Hepatocyte (in vitro differentiated cells): ENCODE results near the gene KIF6. TPM values are rescaled to one million over a fixed set of nuclear protein-coding genes. Genes with fewer than 3 reads are reported as not detected.
A peak's percentile ranks its signal among the peaks of the same experiment; 100 is the strongest.

Experiments
- DNase-seq: peaks from one replicate; pipeline ENCODE4 v3.0.0-alpha.2; 2016; ENCODE audit warnings: low spot score
- H2AFZ ChIP-seq: fragments of 200-600 bp; sonication (generic); 2 replicates; pipeline ENCODE4 v1.6.0; 2016; ENCODE audit warnings: antibody characterized with exemption, mild to moderate bottlenecking
- H3K27ac ChIP-seq: fragments of 200-600 bp; sonication (generic); 2 replicates; pipeline ENCODE4 v1.5.1; 2016; ENCODE audit warnings: mild to moderate bottlenecking
- H3K27me3 ChIP-seq: fragments of 200-600 bp; sonication (generic); 2 replicates; pipeline ENCODE4 v1.6.1; 2016
- H3K36me3 ChIP-seq: fragments of 200-600 bp; sonication (generic); replicated peaks from 2 replicates; pipeline ENCODE4 v1.5.1; 2016; ENCODE audit warnings: low read depth; ENCODE audit not compliant: insufficient read depth
- H3K4me1 ChIP-seq: fragments of 200-600 bp; sonication (generic); 2 replicates; pipeline ENCODE4 v1.5.1; 2016; ENCODE audit warnings: mild to moderate bottlenecking, moderate library complexity; ENCODE audit not compliant: insufficient read depth
- H3K4me2 ChIP-seq: fragments of 200-600 bp; sonication (generic); 2 replicates; pipeline ENCODE4 v1.6.0; 2016
- H3K4me3 ChIP-seq: fragments of 200-600 bp; sonication (generic); 2 replicates; pipeline ENCODE4 v1.5.1; 2016; ENCODE audit warnings: mild to moderate bottlenecking
- H3K79me2 ChIP-seq: fragments of 200-600 bp; sonication (generic); 2 replicates; pipeline ENCODE4 v1.6.0; 2017; ENCODE audit warnings: mild to moderate bottlenecking
- H3K9me2 ChIP-seq: fragments of 200-600 bp; sonication (generic); replicated peaks from 2 replicates; pipeline ENCODE4 v1.6.0; 2017; ENCODE audit warnings: mild to moderate bottlenecking; ENCODE audit not compliant: insufficient read depth
- H3K9me3 ChIP-seq: fragments of 200-600 bp; sonication (generic); 2 replicates; pipeline ENCODE4 v1.5.1; 2016; ENCODE audit warnings: low read depth, mild to moderate bottlenecking
- H4K20me1 ChIP-seq: fragments of 200-600 bp; sonication (generic); 2 replicates; pipeline ENCODE4 v1.6.0; 2016; ENCODE audit warnings: mild to moderate bottlenecking; ENCODE audit not compliant: insufficient read depth, poor library complexity, severe bottlenecking
- CTCF ChIP-seq: fragments of 200-600 bp; sonication (generic); IDR thresholded peaks from 2 replicates; pipeline ENCODE4 v1.5.1; 2016; ENCODE audit warnings: antibody characterized with exemption, mild to moderate bottlenecking; ENCODE audit not compliant: poor library complexity
- EZH2 ChIP-seq: fragments of 200-600 bp; sonication (generic); IDR thresholded peaks from 2 replicates; pipeline ENCODE4 v1.6.1; 2016; ENCODE audit warnings: antibody characterized with exemption, mild to moderate bottlenecking, borderline replicate concordance
- EZH2phosphoT487 ChIP-seq: fragments of 200-600 bp; sonication (generic); IDR thresholded peaks from one replicate; pipeline ENCODE4 v1.6.1; 2018; ENCODE audit warnings: antibody characterized with exemption, mild to moderate bottlenecking, low read depth, moderate library complexity; ENCODE audit not compliant: unreplicated experiment, severe bottlenecking
- WGBS: methylation state at CpG from one replicate; pipeline ENCODE4 v1.1.6; 2016; ENCODE audit warnings: low lambda C conversion rate; ENCODE audit errors: missing lambda C conversion rate; 5-methylcytosine and 5-hydroxymethylcytosine counted together
- polyA plus RNA-seq: library from polyadenylated mRNA; unstranded; fragments of >200 nt; fragmentation: Nextera tagmentation; extraction: Ambion mirVana; gene quantifications from 2 replicates; pipeline ENCODE4 v1.2.1, GENCODE V29; 2016
- total RNA-seq: library from RNA; depleted of rRNA; stranded (reverse); fragments of >200 nt; gene quantifications from 2 replicates; pipeline ENCODE4 v1.2.3, GENCODE V29; 2014

KIF6 gene
- total and polyA plus RNA-seq, 2 experiments from 2014 or later, result 0.87 to 2.3 TPM

GRCh38 chr6:39307462-39307861 is 417.7 kb downstream of the KIF6 start:
- Histone ChIP-seq H2AFZ (no peak overlapping the region), H3K79me2 (no peaks in the 10 kb centered on the region), H3K4me3 (no peak overlapping the region), H3K27me3 (peaks cover 20% of the 10 kb centered on the region), H3K4me1 (no peaks in the 10 kb centered on the region), H4K20me1 (no peaks in the 10 kb centered on the region), H3K9me3 (no peaks in the 10 kb centered on the region), H3K9me2 (no peaks in the 10 kb centered on the region), H3K27ac (no peak overlapping the region), H3K36me3 (no peaks in the 10 kb centered on the region), H3K4me2 (no peak overlapping the region)
- TF ChIP-seq CTCF (no peak), EZH2 (no peak), EZH2phosphoT487 (no peak)
- WGBS, result 84% methylated on average over 3 of the region's 3 CpGs
- DNase-seq, result no peak

DNA sequence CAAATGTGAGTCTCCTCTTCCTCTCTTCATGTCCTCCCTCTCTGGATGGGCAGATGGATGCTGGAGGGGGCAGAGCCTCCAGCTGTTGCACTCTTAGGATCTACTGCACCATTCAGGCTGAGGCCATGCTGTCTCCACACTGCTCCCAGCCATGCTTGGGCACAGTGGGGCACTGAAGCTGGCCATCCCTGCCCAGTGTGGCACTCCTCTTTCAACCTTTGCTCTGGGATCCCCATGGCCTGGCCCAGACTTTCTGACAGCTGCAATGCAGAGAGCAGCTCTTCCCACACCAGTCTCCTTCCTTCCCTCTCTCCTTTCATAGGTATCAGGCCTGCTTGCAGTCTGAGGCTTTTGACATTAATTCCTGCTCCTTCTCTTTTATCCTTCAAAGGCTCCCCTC is 420.3 kb downstream of the KIF6 start:
- no peaks in the 10 kb centered on the region for H3K9me3 ChIP-seq
- H3K4me1 ChIP-seq, result no peaks in the 10 kb centered on the region
- H3K27me3 ChIP-seq, result no peaks in the 10 kb centered on the region
- no peak for DNase-seq
- H3K79me2 ChIP-seq, result no peaks in the 10 kb centered on the region
- H3K9me2 ChIP-seq, result no peaks in the 10 kb centered on the region
- H3K36me3 ChIP-seq, result no peaks in the 10 kb centered on the region
- TF ChIP-seq CTCF (no peak), EZH2phosphoT487 (no peak), EZH2 (no peak)
- H3K4me3 ChIP-seq, result no peak overlapping the region
- H2AFZ ChIP-seq, result no peak overlapping the region
- no peaks in the 10 kb centered on the region for H4K20me1 ChIP-seq
- H3K4me2 ChIP-seq, result no peak overlapping the region
- no peak overlapping the region for H3K27ac ChIP-seq

- 91% methylated on average over 30 of the region's 30 CpGs for WGBS
- Histone ChIP-seq H4K20me1 (no peaks in the 10 kb centered on the region), H2AFZ (no peak overlapping the region), H3K27ac (no peak overlapping the region), H3K79me2 (no peaks in the 10 kb centered on the region), H3K36me3 (no peaks in the 10 kb centered on the region), H3K27me3 (no peaks in the 10 kb centered on the region), H3K9me2 (no peaks in the 10 kb centered on the region), H3K4me2 (no peak overlapping the region), H3K4me3 (no peak overlapping the region), H3K4me1 (no peaks in the 10 kb centered on the region), H3K9me3 (no peaks in the 10 kb centered on the region)
- TF ChIP-seq EZH2phosphoT487, result no peak
- DNase-seq, result no peak
These were observed 421.6 kb downstream of the KIF6 start for GRCh38 chr6:39303425-39304153.

DNA sequence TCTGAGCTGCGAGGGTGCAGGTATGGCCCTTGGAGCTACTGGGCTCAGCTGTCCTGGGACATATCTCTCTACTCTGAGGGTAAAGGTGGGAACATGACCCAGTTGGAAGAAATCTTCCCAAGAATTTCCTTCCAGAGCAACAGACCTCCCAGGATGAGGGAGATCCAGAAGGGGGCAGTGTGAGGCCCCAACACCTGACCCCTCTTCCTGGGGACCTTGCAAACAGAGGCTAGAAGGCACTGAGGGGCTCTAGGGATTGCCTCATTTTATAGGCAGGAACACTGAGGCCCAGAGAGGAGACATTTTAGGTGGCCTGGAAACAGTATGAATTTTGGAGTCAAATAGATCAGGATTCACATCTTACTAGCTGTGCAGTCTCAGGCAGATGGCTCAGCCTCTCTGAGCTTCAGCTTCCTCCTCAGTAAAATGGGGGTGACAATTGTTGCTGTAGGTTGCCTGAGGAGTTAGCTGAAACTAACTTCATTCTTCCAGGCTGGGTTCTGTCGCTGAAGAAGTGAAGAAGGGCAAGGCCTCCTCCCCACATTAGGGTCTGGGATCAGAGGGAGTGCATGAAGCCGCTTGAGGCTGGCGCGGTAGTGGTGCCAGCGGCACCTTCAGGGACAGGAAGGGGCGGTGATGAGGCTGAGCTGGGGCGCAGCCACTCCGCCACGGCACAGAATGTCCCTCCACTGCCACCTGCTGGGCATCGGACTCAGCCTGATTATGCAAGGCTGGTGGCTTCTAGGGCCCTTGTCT is 422.4 kb downstream of the KIF6 start:
- no peaks in the 10 kb centered on the region for H3K4me1 ChIP-seq
- no peak overlapping the region for H3K4me3 ChIP-seq
- H3K9me2 ChIP-seq, result no peaks in the 10 kb centered on the region
- H3K4me2 ChIP-seq, result peak overlapping the region; percentile 67
- H3K27me3 ChIP-seq, result no peaks in the 10 kb centered on the region
- no peak overlapping the region for H2AFZ ChIP-seq
- peak; percentile 91 for DNase-seq
- H3K9me3 ChIP-seq, result no peaks in the 10 kb centered on the region
- H4K20me1 ChIP-seq, result no peaks in the 10 kb centered on the region
- WGBS, result 8% methylated on average over 11 of the region's 11 CpGs
- H3K36me3 ChIP-seq, result no peaks in the 10 kb centered on the region
- TF ChIP-seq EZH2phosphoT487, result no peak
- TF ChIP-seq CTCF, result peak; percentile 93
- no peaks in the 10 kb centered on the region for H3K79me2 ChIP-seq
- no peak overlapping the region for H3K27ac ChIP-seq
